GM19193 (cell line): ENCODE measurements around the gene MRFAP1L1.

Source experiments
- POLR2A ChIP-seq: IDR thresholded peaks from 4 replicates; pipeline ENCODE4 v1.6.1; 2011; ENCODE audit not compliant: insufficient read depth, insufficient read length; ENCODE audit errors: extremely low read depth

Gene MRFAP1L1

DNA sequence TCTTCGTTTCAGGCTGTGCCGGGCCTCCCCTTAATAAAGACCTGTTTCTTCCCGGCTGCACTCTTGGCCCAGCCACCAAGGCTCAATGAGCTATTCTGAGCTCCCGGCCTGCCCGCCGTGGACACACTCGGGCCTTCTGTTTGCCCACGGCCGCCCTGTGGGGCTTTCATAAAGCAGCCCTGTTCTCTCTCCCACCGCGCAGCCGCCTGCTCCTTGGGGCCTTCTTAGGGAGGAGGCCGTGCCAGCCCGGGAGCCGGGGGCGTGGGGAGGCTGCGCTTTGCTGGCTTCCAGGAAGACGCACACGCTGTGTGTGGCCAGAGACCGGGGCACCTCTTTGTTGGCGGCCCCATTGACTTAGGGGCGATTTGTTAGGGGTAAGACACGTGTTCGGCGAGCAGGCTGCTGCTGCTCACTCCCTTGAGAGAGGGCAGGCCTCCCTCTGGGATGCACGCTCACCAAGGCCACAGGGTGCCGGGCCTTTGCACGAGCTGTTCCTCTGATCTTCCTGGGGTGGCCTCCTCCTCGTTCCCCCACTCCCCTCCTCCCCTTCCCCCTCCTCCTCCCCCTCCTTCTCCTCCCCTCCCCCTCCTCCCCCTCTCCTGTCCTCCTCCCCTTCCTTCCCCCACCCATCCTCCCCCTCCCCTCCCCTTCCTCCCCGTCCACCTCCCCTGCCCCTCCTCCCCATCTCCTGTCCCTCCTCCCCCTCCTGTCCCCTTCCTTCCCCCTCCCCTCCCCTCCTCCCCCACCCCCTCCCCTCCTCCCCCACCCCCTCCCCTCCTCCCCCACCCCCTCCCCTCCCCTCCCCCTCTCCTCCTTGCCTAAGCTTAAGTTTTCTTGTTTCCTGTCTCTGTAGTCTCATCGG lies 17.6 kb upstream of the MRFAP1L1 start:
- TF ChIP-seq POLR2A, result no peak

DNA sequence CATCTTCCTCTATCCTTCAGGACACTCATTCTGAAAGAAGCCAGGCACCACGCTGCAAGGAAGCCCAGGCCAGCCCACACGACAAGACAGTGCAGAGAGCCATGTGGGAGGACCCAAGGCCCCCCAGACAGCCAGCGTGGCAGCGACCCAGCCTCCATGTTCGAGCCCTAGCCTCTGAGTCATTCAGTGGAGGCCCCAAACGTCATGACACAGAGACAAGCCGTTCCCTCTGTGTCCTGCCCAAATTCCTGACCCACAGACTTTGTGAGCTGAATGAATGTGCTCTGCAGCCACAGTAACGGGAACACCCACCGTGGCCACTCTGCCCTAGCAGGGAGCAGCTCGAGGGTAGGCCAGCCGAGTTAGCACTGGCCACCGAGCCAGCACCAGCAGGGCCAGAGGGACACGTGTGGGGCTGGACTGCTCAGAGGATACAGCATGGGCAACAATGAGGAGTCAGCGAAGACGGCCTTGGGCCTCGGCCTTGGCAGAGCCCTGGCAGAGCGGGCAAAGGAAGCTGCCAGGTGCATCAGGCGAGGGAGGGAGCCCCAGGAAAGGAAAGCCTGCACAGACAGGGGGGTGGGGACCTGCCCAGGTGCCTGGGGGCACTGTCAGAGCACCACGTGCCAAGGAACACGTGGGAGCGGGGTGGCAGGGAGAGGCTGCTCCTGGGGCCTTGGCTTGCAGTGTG lies 14.9 kb upstream of the MRFAP1L1 start:
- no peak for TF ChIP-seq POLR2A

DNA sequence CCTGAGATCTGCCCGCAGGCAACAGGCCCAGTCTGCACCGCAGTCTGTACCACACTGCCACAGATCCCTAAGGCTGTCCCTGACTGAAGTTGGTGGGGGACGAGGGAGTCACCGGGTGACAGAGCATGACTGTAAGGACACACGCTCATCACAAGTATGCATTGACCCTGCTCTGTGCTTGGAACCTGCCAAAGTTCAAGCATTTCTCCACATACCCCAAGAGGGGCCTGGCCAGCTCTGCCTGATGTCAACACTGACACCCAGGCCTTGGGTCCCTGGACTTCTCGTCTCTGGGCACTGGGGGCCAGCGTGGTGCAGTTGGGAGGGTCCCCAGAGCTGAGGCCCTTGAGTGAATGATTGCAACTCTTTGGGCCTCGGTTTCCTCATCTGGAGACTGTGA lies 14.2 kb upstream of the MRFAP1L1 start:
- TF ChIP-seq POLR2A, result no peak

DNA sequence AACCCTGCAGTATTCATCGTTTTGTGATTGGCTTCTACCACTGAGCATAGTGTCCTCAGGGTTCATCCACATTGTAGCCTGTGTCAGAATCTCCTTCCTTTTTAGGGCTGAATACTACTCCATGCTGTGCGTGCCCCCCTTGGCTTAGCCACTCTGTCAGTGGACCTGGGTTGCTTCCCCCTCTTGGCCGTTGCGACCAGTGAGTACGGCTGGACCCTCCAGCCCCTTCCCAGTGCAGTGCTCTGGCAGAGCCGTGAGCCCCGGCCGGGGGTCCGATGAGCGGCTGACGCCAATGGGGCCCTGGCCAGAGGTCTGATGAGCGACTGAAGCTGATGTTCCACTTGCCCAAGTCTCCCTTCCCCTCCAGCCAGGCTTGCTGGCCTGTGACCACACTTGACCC lies 13.2 kb upstream of the MRFAP1L1 start:
- TF ChIP-seq POLR2A, result no peak

DNA sequence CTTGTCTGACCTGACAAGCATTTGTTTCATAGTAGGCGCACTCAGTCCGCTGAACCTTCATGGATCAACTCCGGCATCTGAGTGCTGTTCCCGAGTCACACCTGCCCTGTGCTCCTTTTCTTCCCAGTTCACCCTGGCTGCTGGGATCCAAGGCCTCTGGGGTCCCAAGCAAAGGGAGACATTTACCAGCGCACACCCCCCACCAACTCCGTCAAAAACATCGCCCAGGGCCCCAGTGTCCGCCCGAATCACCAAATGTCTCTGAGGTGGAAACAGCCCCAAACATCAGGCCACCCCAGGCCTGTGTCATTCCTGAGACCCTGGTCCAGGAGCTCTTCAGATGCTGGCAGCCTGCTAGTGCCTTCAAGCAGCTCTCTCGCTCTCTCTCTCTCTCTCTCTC lies 11.5 kb upstream of the MRFAP1L1 start:
- TF ChIP-seq POLR2A, result no peak

DNA sequence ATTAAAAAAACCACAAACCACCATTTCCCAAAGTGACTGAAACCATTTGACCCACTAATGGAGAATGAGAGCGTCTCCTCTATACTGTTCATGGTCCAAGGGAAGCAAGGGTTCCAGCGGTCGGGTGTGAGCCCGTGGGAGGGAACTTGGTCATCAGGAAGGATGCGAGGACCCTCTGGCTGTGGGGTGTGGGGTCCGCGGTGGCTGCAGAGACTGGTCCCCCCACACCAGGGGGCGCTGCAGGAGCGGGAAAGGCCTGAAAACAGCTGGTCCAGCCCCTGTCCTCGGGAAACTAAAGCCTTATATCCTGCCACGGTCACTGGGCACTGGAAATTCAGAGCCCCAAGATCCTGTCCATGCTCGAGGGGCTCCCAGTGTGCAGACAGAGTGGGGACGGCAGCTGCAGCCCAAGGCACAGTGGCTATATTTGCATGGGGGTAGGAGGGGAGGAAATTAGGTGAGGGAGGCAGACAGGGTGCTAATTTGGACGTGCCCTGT lies 10.6 kb upstream of the MRFAP1L1 start:
- TF ChIP-seq POLR2A, result no peak

DNA sequence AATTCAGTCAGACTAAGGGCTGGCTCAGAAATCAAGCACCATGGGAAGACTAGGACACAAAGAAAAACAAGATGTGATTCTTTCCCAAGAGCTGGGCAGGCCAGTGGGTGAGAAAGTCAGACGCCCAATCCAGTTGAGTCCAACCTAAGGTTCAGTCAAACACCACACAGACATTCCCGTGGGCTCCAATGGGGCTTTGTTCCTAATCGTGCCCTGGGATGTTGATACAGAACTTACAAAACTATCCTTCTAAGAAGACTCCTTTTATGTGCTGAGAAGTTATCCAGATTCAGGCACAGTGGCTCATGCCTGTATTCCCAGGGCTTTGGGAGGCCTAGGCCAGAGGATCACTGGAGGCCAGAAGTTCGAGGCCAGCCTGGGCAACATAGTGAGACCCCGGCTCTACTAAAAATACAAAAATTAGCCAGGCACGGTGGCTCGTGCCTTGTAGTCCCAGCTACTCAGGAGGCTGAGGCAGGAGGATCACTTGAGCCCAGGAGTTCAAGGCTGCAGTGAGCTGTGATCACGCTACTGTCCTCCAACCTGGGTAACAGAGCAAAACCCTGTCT lies 10.0 kb upstream of the MRFAP1L1 start:
- TF ChIP-seq POLR2A, result no peak

DNA sequence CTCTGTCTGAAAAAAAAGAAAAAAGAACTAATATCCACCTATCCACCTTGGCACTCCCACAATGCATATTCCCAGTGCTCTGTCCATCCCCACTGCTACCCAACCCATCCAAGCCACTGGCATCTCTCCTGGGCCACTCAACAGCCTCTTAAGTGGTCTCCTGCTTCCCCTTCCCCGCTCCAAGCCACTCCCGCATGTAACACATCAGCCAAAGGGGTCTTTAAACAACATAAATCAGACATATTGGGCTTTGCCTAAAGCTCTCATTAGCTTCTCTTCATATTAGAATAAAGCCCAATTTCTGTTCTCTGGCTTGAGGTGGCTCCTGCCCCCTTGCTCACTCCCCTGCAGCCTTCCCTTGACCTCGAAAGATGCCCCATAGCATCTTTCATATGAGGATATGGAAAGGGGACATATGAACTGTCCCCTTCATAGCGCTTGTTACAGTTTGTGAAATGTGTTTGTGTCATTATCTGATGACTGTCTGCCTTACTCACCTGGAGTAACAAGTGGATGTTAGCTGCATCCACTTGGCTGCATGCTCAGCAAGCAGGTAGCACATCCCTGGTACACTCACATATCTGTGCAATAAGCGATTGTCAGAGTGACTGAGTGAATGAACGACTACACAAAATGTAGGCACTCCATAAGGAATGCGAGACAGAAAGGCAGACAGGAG lies 9.4 kb upstream of the MRFAP1L1 start:
- TF ChIP-seq POLR2A, result no peak

DNA sequence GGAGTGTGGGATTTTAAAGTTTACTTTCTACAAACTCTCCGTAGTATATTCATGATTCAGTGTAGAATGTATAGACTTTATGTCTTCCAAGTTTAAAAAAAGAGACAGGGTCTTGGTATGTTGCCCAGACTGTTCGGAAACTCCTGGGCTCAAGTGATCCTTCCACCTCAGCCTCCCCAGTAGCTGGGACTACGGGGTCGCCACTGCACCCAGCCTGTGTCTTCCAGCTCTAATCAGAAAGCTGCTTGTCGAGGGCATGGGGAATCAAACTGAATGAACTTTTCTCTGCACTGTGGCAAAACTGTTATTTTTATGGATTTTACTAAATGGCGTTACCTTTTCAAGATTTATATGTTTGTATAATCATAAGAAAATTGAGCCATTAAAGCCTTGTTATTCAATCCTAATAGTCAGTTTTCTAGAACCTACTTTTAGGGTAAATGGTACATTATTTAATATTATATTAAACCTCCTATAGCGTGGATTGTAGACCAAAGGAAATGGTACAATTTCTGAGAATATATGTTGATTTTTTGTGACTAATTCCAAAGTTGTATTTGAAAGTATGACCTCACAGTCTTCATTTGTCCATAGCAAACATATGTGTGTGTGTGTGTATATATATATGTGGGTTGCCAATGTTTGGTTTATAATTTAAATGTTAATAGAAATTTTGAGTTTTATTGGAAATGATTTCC lies 7.4 kb upstream of the MRFAP1L1 start:
- no peak for TF ChIP-seq POLR2A

DNA sequence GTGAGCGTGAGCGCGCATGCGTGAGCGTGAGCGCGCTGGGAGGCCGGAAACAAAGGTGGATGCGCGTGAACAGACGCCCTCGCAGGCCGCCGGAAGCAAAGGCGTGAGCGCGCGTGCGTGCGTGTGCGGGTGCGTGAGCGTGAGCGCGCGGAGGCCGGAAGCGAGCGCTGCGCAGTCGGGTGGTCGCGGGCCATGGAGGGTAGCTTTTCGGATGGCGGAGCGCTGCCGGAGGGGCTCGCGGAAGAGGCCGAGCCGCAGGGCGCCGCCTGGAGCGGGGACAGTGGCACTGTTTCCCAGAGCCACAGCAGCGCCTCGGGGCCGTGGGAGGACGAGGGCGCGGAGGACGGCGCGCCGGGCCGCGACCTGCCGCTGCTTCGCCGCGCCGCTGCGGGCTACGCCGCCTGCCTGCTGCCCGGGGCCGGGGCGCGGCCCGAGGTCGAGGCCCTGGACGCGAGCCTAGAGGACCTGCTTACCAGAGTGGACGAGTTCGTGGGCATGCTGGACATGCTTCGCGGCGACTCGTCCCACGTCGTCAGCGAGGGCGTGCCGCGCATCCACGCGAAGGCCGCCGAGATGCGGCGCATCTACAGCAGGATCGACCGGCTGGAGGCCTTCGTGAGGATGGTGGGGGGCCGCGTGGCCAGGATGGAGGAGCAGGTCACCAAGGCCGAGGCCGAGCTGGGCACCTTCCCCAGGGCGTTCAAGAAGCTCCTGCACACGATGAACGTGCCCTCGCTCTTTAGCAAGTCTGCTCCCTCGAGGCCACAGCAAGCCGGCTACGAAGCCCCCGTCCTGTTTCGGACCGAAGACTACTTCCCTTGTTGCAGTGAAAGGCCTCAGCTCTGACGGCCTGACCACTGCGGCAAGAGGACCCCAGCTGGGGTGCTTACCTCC lies 6.6 kb upstream of the MRFAP1L1 start, which contains the start of gene BLOC1S4:
Gene BLOC1S4 (plus strand): TSS at position 157 of the 894 bp plus-strand sequence. CDS start 36 bp downstream, at position 193.
- peak; percentile 92 for TF ChIP-seq POLR2A

DNA sequence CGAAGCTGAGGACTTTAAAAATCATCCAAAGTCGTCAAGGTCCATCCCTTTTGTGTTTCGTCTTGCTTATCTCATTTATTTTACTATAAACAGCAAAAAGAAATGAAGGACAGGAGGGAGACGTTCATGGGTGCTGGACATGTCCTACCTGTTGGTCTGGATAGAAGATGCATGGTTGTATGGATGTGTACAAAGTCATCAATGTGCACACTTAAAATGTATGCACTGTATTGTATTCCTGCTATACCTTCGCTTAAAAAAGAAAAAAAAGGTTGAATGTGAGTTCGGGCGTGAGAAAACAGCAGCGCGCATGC lies 6.0 kb upstream of the MRFAP1L1 start:
- TF ChIP-seq POLR2A, result no peak

DNA sequence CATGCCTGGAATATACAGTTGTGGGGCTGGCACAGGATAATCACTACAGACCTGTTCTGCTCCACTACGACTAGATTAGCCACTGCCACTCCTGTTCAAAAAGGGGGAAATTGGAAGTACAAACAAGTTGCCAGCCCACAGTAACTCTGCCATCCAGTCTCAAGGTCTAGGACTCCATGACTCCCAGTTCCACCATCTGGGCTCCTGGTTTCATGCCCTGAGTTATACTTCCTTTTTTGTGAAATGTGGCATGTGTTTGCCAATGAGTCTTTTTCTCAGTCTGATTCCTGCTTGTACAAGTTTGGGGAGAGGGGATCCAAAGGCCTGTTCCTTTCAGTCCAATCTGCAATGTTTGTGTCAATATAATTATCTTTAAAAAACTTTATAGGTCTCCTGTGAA lies 5.3 kb upstream of the MRFAP1L1 start:
- no peak for TF ChIP-seq POLR2A

DNA sequence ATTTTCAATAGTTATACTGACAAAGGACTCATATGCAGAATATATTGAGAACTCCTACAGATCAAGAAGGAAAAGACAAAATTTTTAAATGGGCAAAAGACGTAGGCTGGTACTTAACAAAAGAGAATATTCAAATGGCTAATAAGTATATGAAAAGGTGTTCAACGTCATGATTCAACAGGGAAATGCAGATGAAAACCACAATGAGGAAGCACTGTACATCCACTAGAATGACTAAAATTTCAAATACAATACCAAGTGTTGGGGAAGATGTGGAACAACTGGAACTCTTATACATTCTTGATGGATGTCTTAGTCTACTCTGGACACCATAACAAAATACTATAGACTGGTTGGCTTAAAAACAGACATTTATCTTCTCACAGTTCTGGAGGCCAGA lies 1.3 kb upstream of the MRFAP1L1 start:
- TF ChIP-seq POLR2A, result no peak

DNA sequence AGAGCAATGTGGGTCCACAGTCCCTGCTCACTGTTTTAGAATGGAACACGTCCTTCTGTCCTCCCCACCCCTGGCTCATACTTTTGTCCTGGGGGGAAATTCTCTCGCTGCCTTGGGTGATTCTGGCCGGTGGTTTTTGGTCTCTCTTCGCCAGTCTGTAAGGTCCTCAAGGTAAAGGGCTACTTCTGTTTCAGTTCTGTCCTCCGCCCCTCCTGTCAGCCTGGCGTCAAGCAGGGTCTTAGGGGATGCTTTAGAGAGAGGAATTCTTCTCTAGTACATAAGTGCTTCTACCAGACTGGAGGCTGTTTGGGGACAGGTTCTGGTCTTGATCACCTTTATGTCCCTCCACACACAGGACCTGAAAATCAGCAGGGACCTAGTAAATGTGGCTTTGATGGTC lies 617 bp upstream of the MRFAP1L1 start:
- TF ChIP-seq POLR2A, result no peak
